Neuron (in vitro differentiated cells): ENCODE results near the gene KLK10.

ENCODE experiments used
- H2AFZ ChIP-seq: one replicate; pipeline ENCODE4 v1.6.1; 2013; ENCODE audit warnings: low read depth, mild to moderate bottlenecking, inconsistent platforms, low read length, moderate library complexity
- H3K27me3 ChIP-seq: one replicate; pipeline ENCODE4 v1.6.1; 2013; ENCODE audit warnings: low read length; ENCODE audit not compliant: insufficient read depth
- H3K36me3 ChIP-seq: one replicate; pipeline ENCODE4 v1.6.1; 2013; ENCODE audit warnings: low read length; ENCODE audit not compliant: insufficient read depth
- H3K4me1 ChIP-seq: one replicate; pipeline ENCODE4 v1.6.1; 2013; ENCODE audit warnings: low read length; ENCODE audit not compliant: insufficient read depth
- H3K4me3 ChIP-seq: 2 replicates; pipeline ENCODE4 v1.5.1; 2013; ENCODE audit warnings: mild to moderate bottlenecking, low read length, moderate library complexity
- H3K9me3 ChIP-seq: one replicate; pipeline ENCODE4 v1.6.1; 2013; ENCODE audit warnings: low read length

Gene KLK10, protein sequence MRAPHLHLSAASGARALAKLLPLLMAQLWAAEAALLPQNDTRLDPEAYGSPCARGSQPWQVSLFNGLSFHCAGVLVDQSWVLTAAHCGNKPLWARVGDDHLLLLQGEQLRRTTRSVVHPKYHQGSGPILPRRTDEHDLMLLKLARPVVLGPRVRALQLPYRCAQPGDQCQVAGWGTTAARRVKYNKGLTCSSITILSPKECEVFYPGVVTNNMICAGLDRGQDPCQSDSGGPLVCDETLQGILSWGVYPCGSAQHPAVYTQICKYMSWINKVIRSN

GRCh38 chr19:51019544-51019925 is at the start of gene KLK10:
Gene KLK10 (minus strand): TSS chr19:51019709. CDS start chr19:51019130, 579 bp downstream.
- no peaks in the 10 kb centered on the region for H3K4me1 ChIP-seq
- H3K4me3 ChIP-seq: no peak within 1 kb of the TSS
- peaks cover 66% of the 10 kb centered on the region for H3K27me3 ChIP-seq
- no peak within 1 kb of the TSS for H2AFZ ChIP-seq
- no peaks in the 10 kb centered on the region for H3K9me3 ChIP-seq
- no peaks in the 10 kb centered on the region for H3K36me3 ChIP-seq

DNA sequence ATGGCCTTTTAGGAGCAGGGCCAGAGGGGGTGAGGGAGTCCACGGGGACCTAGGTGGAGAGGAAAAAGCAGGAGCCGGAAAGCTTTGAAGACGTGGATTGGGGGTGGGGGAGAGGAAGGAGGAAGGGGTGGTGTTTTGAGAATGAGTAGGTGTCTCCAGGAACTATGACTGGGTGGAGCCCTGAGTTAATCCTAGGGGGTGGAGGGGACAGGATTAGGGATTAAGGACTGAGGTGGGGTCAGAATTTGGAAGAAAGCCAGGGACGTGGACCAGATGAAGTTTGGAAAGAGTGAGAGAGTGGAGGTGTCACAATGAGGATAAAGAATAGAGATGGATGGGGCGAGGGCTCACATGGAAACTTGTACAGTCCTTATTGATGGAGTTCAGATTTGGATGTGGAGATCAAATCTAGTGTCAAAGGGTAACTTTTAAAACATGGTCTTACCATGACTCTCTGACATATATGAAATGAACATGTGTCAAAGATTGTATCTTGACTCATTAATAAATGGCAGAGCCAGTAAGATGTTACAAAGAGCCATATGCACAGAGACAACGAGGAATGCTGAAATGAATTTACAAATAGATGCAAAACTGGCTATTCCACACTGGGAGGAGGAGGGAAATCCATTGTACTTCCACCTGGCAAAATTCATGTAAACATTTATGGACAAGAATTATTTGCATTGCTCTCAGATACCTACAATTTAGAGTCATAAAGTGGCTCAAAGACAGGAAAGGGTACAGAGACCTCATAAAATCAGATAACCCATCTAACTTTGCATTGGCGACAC is 47.1 kb upstream of the KLK10 start:
- H3K36me3 ChIP-seq: no peaks in the 10 kb centered on the region
- peaks cover 15% of the 10 kb centered on the region for H3K27me3 ChIP-seq

GRCh38 chr19:51065221-51065960 is 45.9 kb upstream of the KLK10 start:
- no peaks in the 10 kb centered on the region for H3K36me3 ChIP-seq
- no peaks in the 10 kb centered on the region for H3K9me3 ChIP-seq
- H3K4me1 ChIP-seq: peaks cover 3% of the 10 kb centered on the region
- no peak overlapping the region for H3K4me3 ChIP-seq
- H3K27me3 ChIP-seq: peaks cover 15% of the 10 kb centered on the region
- no peak overlapping the region for H2AFZ ChIP-seq

More for the DNA sequence above, 47.1 kb upstream of the KLK10 start:
- Histone ChIP-seq H3K9me3 (no peaks in the 10 kb centered on the region), H3K4me1 (peaks cover 3% of the 10 kb centered on the region), H3K4me3 (no peak overlapping the region), H2AFZ (no peak overlapping the region)

DNA sequence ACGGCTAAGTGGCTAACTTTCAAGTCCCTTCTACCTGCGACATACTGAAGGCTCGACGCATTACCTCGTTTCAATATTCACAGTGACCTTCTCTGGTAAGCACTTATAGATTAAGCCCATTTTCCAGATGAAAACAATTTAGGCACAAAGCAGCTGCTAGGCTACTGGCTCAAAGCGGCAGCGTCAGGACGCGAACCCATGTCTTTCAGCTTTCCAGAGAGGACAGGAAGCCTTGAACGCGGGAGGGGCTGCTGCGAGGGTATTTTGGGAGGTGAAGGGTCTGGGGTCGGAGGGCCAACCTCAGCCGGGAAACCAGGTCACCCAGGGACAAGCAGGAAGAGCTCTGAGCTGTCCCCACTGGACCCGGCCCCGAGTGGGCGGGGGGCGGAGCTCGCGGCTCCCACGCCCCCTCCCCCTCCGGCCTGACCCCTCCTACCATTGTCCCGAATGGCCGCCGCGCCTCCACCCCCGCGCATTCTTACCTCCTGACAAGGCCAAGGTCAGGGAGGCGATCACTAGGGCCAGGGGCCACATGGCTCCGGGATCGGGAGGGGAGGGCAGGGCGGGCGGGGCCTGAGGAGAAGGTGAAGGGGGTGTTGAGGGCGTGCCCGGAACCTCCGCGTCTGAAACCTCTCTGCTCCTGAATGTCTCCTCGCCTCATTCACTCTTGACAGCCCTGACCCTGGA is 45.2 kb upstream of the KLK10 start, which contains the start of gene KLK13:
Gene KLK13 (minus strand): TSS at position 559 of the 687 bp plus-strand sequence. CDS start 25 bp downstream, at position 534.
- no peaks in the 10 kb centered on the region for H3K9me3 ChIP-seq
- no peak within 1 kb of the TSS for H3K4me3 ChIP-seq
- no peak within 1 kb of the TSS for H2AFZ ChIP-seq
- H3K4me1 ChIP-seq: peaks cover 3% of the 10 kb centered on the region
- H3K27me3 ChIP-seq: peaks cover 15% of the 10 kb centered on the region
- H3K36me3 ChIP-seq: no peaks in the 10 kb centered on the region

DNA sequence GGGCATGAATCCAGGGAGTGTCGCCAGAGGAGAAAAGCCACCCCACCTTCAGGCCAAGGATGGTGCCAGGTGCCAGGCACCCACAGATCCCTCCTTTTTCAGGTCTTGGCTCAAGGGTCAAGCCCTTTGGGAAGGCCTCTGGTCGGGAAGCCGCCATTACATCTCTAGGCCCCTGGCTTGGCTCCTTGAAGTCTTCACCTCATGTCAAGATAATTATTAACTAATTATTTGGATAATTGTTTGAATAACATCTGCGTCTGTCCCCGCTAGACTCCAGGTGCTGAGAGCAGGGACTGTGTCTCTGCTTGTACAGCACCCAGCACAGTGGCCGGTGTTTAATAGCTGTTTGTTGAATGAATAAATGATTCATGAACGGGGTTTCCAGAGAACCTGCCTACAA is 44.2 kb upstream of the KLK10 start:
- Histone ChIP-seq H3K4me3 (no peak overlapping the region), H3K9me3 (no peaks in the 10 kb centered on the region), H3K36me3 (no peaks in the 10 kb centered on the region), H3K4me1 (peaks cover 3% of the 10 kb centered on the region), H2AFZ (no peak overlapping the region), H3K27me3 (peaks cover 13% of the 10 kb centered on the region)

DNA sequence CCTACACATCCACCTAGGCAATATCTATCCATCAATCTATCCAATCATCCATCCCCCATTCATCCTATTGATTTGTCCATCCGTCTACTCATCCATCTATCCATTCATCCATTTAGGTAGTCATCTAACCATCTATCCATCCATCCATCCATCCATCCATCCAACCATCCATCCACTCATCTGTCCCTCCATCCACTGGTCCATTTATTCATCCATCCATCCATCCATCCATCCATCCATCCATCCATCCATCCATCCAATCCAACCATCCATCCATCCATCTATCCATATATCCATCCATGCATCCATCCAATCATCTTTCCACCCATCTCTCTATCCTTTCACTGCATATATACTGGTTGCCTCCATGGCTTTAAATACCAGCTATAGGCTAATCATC is 41.5 kb upstream of the KLK10 start:
- Histone ChIP-seq H3K4me3 (no peak overlapping the region), H3K9me3 (no peaks in the 10 kb centered on the region), H3K27me3 (peaks cover 13% of the 10 kb centered on the region), H3K36me3 (no peaks in the 10 kb centered on the region), H3K4me1 (peaks cover 3% of the 10 kb centered on the region), H2AFZ (no peak overlapping the region)

- Histone ChIP-seq H3K4me3 (no peak overlapping the region), H3K4me1 (peaks cover 3% of the 10 kb centered on the region), H3K27me3 (peaks cover 8% of the 10 kb centered on the region), H3K36me3 (no peaks in the 10 kb centered on the region), H3K9me3 (no peaks in the 10 kb centered on the region), H2AFZ (no peak overlapping the region)
Observed at GRCh38 chr19:51060336-51060735, 40.8 kb upstream of the KLK10 start.

- Histone ChIP-seq H3K4me3 (no peak overlapping the region), H3K36me3 (no peaks in the 10 kb centered on the region), H3K9me3 (no peaks in the 10 kb centered on the region), H3K27me3 (peaks cover 8% of the 10 kb centered on the region), H2AFZ (no peak overlapping the region), H3K4me1 (no peaks in the 10 kb centered on the region)
Observed at GRCh38 chr19:51059715-51060114, 40.2 kb upstream of the KLK10 start.

GRCh38 chr19:51055866-51056265 is 36.4 kb upstream of the KLK10 start:
- no peak overlapping the region for H3K4me3 ChIP-seq
- H3K4me1 ChIP-seq: no peaks in the 10 kb centered on the region
- no peaks in the 10 kb centered on the region for H3K36me3 ChIP-seq
- no peak overlapping the region for H2AFZ ChIP-seq
- peaks cover 12% of the 10 kb centered on the region for H3K27me3 ChIP-seq
- H3K9me3 ChIP-seq: no peaks in the 10 kb centered on the region

DNA sequence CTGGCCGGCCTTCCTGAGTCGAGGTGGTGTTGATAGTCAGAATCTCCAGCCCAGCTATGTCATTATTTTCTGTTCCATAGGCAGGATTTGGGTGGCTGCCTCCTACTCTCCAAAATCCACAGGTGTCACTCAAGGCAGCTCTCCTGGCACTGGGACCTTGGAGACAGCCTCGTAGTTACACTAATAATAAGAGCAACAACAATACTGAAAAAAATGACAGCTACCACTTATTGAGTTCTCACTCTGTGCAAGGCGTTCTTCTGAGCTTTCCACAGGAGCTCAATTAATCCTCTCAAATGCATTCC is 27.5 kb upstream of the KLK10 start:
- no peak overlapping the region for H2AFZ ChIP-seq
- H3K9me3 ChIP-seq: no peaks in the 10 kb centered on the region
- H3K4me1 ChIP-seq: no peaks in the 10 kb centered on the region
- no peaks in the 10 kb centered on the region for H3K36me3 ChIP-seq
- H3K4me3 ChIP-seq: no peak overlapping the region
- no peaks in the 10 kb centered on the region for H3K27me3 ChIP-seq

- H3K4me3 ChIP-seq: no peak overlapping the region
- H3K4me1 ChIP-seq: no peaks in the 10 kb centered on the region
- H3K36me3 ChIP-seq: no peaks in the 10 kb centered on the region
- no peak overlapping the region for H2AFZ ChIP-seq
- H3K27me3 ChIP-seq: no peaks in the 10 kb centered on the region
- no peaks in the 10 kb centered on the region for H3K9me3 ChIP-seq
Observed at GRCh38 chr19:51044327-51044726, 24.8 kb upstream of the KLK10 start.

DNA sequence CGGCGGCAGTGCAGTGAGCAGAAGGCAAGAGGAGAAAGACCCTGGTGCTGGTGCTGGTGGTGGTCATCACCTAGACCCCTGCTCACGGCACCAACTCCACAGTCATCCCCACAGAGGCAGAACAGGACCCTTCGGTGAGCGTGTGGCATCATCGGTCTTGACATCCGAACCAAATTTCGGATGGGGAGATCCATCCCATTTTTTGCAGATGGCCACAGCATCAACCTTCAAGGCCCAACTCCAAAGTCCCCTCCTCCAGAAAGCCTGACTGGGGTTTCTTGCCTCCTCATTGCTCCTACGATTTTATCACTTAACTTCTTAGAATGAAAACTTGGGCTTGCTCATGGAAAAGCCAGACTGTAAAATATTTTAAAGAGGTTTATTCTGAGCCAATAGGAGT is 24.0 kb upstream of the KLK10 start:
- H3K4me3 ChIP-seq: no peak overlapping the region
- H3K36me3 ChIP-seq: no peaks in the 10 kb centered on the region
- no peaks in the 10 kb centered on the region for H3K27me3 ChIP-seq
- no peak overlapping the region for H2AFZ ChIP-seq
- H3K9me3 ChIP-seq: no peaks in the 10 kb centered on the region
- H3K4me1 ChIP-seq: no peaks in the 10 kb centered on the region

GRCh38 chr19:51040151-51040550 is 20.6 kb upstream of the KLK10 start:
- Histone ChIP-seq H3K4me3 (no peak overlapping the region), H2AFZ (no peak overlapping the region), H3K27me3 (peaks cover under 1% of the 10 kb centered on the region), H3K4me1 (no peaks in the 10 kb centered on the region), H3K9me3 (no peaks in the 10 kb centered on the region), H3K36me3 (no peaks in the 10 kb centered on the region)
